ENCODE data around the gene POLR2H. TPM values are rescaled to one million over a fixed set of nuclear protein-coding genes. Genes with fewer than 3 reads are reported as not detected.

POLR2H gene
- total and polyA plus RNA-seq, 2 donors (not counting 1 experiment from before 2014, with no cell fraction given), result 60.4 to 106 TPM

DNA sequence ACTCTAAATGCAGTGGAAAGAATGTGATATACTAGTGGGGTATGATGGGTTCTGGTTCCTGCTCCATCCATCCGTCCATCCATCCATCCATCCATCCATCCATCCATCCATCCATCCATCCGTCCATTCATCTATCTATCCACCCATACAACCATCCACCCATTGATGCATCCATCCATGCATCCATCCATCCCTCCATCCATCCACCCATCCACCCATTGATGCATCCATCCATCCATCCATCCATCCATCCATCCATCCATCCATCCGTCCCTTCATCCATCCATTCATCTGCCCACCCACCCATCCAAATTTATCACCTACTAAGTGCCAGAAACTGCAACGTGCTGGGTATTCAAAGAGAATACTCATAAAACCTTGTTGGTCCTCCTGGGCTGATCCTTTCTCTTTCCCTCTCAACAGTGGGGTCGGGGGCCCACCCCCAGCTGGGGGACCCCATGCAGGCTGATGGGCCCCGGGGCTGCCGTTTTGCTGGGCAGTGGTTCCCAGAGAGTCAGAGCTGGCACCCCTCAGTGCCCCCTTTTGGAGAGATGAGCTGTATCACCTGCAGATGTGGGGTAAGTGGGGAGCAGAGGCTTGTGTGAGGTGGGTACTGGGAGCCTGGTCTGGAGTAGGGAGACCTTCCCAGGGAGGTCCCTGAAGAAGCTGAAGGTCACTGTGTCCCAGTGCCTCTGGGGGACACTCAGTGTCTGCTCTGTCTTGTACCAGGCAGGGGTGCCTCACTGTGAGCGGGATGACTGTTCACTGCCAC lies 26.8 kb downstream of the POLR2H start:
- no peaks in the 10 kb centered on the region for H3K9me3 ChIP-seq (ENCODE audit: control extremely low read depth in 1 of 3, control insufficient read depth in 2 of 3, insufficient read depth in 1 of 3, low read length in 2 of 3)
- H3K9ac ChIP-seq (ENCODE audit: low read length), result no peak overlapping the region
- no peak overlapping the region for H3K4me2 ChIP-seq (replicated peaks; ENCODE audit: low read depth, low read length, poor library complexity, severe bottlenecking)
- no peaks in the 10 kb centered on the region for H3K79me2 ChIP-seq (ENCODE audit: control insufficient read depth, insufficient read depth, low read length)
- no peaks in the 10 kb centered on the region for H3K4me1 ChIP-seq (ENCODE audit: control insufficient read depth in 2 of 2, insufficient read depth in 2 of 2, low read length in 2 of 2)
- ATAC-seq (ENCODE audit: low read depth), result no peak
- Mint-ChIP-seq H3K27me3 (peaks cover 64% of the 10 kb centered on the region), H3K4me3 (no peak overlapping the region), H3K27ac (no peak overlapping the region), H3K9me3 (ENCODE audit: insufficient read depth) (no peaks in the 10 kb centered on the region), H3K4me1 (no peaks in the 10 kb centered on the region)
- H3K4me3 ChIP-seq (ENCODE audit: control extremely low read depth in 1 of 5, extremely low read depth in 1 of 5, insufficient read depth in 1 of 5, low read depth in 2 of 5, low read length in 4 of 5), result no peak overlapping the region
- H3K36me3 ChIP-seq (replicated peaks in 1 of 2; ENCODE audit: control extremely low read depth in 1 of 2, control insufficient read depth in 1 of 2, extremely low read depth in 1 of 2, insufficient read depth in 2 of 2, low read length in 1 of 2), result no peaks in the 10 kb centered on the region
- no peak for DNase-seq
- peaks cover 0 to 24% (median 4%) of the 10 kb centered on the region in 4 experiments for H3K27me3 ChIP-seq (replicated peaks in 1 of 4; ENCODE audit: control extremely low read depth in 1 of 4, control insufficient read depth in 3 of 4, insufficient read depth in 4 of 4, low read length in 3 of 4)
- H2AFZ ChIP-seq (ENCODE audit: insufficient read depth, low read depth, low read length, poor library complexity, severe bottlenecking), result no peak overlapping the region
- H4K20me1 ChIP-seq (ENCODE audit: control insufficient read depth, insufficient read depth, low read length, poor library complexity, severe bottlenecking), result no peaks in the 10 kb centered on the region
- TF ChIP-seq EZH2 (IDR thresholded peaks at IDR 0.05; ENCODE audit: borderline replicate concordance, insufficient read depth, low read depth, low read length, poor library complexity, severe bottlenecking), result no peak
- TF ChIP-seq, protein P1, sequence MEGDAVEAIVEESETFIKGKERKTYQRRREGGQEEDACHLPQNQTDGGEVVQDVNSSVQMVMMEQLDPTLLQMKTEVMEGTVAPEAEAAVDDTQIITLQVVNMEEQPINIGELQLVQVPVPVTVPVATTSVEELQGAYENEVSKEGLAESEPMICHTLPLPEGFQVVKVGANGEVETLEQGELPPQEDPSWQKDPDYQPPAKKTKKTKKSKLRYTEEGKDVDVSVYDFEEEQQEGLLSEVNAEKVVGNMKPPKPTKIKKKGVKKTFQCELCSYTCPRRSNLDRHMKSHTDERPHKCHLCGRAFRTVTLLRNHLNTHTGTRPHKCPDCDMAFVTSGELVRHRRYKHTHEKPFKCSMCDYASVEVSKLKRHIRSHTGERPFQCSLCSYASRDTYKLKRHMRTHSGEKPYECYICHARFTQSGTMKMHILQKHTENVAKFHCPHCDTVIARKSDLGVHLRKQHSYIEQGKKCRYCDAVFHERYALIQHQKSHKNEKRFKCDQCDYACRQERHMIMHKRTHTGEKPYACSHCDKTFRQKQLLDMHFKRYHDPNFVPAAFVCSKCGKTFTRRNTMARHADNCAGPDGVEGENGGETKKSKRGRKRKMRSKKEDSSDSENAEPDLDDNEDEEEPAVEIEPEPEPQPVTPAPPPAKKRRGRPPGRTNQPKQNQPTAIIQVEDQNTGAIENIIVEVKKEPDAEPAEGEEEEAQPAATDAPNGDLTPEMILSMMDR (IDR thresholded peaks at IDR 0.05), result no peak
- POLR2A ChIA-PET, result no interaction called here
- 84% methylated on average over 8 of the region's 8 CpGs for WGBS (ENCODE audit: insufficient coverage)
- CTCF ChIA-PET, result no interaction called here
- no peak overlapping the region for H3K27ac ChIP-seq (ENCODE audit: low read length in 2 of 2)
- intact Hi-C loops (cut with micrococcal nuclease), result no loop called here

DNA sequence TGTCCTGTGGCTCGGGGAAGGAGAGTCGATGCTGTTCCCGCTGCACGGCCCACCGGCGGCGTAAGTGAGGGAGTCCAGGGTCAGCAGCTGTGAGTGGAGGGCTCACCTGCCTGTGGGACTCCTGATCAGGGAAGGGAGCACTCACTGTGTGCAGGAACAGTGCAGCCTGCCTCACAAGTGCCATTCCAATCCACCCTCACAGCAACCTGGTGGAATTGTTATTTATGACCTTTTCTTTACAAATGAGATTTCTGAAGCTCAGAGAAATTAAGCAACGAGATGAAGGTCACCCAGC lies 27.4 kb downstream of the POLR2H start:
- Mint-ChIP-seq H3K4me3 (no peak overlapping the region), H3K9me3 (ENCODE audit: insufficient read depth) (no peaks in the 10 kb centered on the region), H3K4me1 (no peaks in the 10 kb centered on the region), H3K27me3 (peaks cover 65% of the 10 kb centered on the region), H3K27ac (no peak overlapping the region)
- no peak for TF ChIP-seq EZH2 (IDR thresholded peaks at IDR 0.05; ENCODE audit: borderline replicate concordance, insufficient read depth, low read depth, low read length, poor library complexity, severe bottlenecking)
- TF ChIP-seq, protein P1 (IDR thresholded peaks at IDR 0.05), result no peak
- 94% methylated on average over 7 of the region's 8 CpGs for WGBS (ENCODE audit: insufficient coverage)
- Histone ChIP-seq H3K79me2 (ENCODE audit: control insufficient read depth, insufficient read depth, low read length) (no peaks in the 10 kb centered on the region), H4K20me1 (ENCODE audit: control insufficient read depth, insufficient read depth, low read length, poor library complexity, severe bottlenecking) (no peaks in the 10 kb centered on the region), H3K4me3 (ENCODE audit: control extremely low read depth in 1 of 5, extremely low read depth in 1 of 5, insufficient read depth in 1 of 5, low read depth in 2 of 5, low read length in 4 of 5) (no peak overlapping the region), H3K36me3 (replicated peaks in 1 of 2; ENCODE audit: control extremely low read depth in 1 of 2, control insufficient read depth in 1 of 2, extremely low read depth in 1 of 2, insufficient read depth in 2 of 2, low read length in 1 of 2) (no peaks in the 10 kb centered on the region), H2AFZ (ENCODE audit: insufficient read depth, low read depth, low read length, poor library complexity, severe bottlenecking) (no peak overlapping the region), H3K9me3 (ENCODE audit: control extremely low read depth in 1 of 3, control insufficient read depth in 2 of 3, insufficient read depth in 1 of 3, low read length in 2 of 3) (no peaks in the 10 kb centered on the region), H3K4me1 (ENCODE audit: control insufficient read depth in 2 of 2, insufficient read depth in 2 of 2, low read length in 2 of 2) (no peaks in the 10 kb centered on the region), H3K4me2 (replicated peaks; ENCODE audit: low read depth, low read length, poor library complexity, severe bottlenecking) (no peak overlapping the region), H3K27me3 (replicated peaks in 1 of 4; ENCODE audit: control extremely low read depth in 1 of 4, control insufficient read depth in 3 of 4, insufficient read depth in 4 of 4, low read length in 3 of 4) (peaks cover 0 to 23% (median 3%) of the 10 kb centered on the region in 4 experiments), H3K9ac (ENCODE audit: low read length) (no peak overlapping the region), H3K27ac (ENCODE audit: low read length in 2 of 2) (no peak overlapping the region)
- intact Hi-C loops (cut with micrococcal nuclease), result no loop called here
- ChIA-PET POLR2A (no interaction called here), CTCF (no interaction called here)
- DNase-seq, result no peak
- ATAC-seq (ENCODE audit: low read depth), result no peak
